ENCODE data around the gene TLCD1.

DNA sequence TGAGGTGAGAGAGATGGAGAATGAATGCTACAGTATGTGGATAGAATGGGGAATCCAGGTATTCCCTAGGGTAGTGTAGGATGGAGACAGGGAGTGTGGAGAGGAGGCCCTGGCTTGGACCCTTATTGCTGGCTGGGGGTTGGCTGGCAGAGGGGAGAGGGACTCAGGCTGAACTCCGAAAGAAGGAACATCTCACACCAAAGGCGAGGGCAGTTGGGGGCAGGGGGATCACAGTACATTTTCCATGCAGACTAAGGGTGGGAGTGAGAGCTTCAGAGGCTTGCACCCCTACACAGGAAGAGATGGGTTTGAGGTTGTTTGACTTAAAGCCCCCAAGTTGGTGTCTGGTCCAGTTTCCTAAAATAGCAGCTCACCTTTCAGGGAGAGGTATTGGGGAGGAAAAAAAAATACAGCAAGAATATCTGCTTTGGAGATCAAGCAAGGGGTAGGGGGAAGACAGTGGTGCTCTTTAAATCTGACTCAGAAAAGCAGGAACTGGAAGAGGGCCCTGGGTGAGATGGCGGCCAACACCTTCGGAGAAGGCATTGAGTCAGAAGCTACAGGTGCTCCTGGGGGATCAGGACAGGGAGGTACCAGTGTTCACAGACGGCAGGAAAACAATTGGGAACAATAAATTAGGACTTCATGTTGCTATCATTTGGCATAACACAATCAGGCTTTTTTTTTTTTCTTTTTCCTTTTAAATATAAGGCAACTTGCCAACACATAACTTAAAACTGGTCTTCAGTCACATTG lies 30.2 kb upstream of the TLCD1 start:
- TF ChIP-seq, protein P1, sequence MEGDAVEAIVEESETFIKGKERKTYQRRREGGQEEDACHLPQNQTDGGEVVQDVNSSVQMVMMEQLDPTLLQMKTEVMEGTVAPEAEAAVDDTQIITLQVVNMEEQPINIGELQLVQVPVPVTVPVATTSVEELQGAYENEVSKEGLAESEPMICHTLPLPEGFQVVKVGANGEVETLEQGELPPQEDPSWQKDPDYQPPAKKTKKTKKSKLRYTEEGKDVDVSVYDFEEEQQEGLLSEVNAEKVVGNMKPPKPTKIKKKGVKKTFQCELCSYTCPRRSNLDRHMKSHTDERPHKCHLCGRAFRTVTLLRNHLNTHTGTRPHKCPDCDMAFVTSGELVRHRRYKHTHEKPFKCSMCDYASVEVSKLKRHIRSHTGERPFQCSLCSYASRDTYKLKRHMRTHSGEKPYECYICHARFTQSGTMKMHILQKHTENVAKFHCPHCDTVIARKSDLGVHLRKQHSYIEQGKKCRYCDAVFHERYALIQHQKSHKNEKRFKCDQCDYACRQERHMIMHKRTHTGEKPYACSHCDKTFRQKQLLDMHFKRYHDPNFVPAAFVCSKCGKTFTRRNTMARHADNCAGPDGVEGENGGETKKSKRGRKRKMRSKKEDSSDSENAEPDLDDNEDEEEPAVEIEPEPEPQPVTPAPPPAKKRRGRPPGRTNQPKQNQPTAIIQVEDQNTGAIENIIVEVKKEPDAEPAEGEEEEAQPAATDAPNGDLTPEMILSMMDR (IDR thresholded peaks at IDR 0.05), result no peak
- no peak for TF ChIP-seq EZH2 (IDR thresholded peaks at IDR 0.05; ENCODE audit: borderline replicate concordance, insufficient read depth, low read depth, low read length, poor library complexity, severe bottlenecking)
